ENCODE results near the gene ATG3. TPM values are rescaled to one million over a fixed set of nuclear protein-coding genes. Genes with fewer than 3 reads are reported as not detected.

ATG3 gene
- total RNA-seq, 1 donor from 2014 or later, result 46.3 TPM

- Mint-ChIP-seq H3K27me3 (ENCODE audit: unreplicated experiment) (peaks cover 4% of the 10 kb centered on the region), H3K27ac (ENCODE audit: unreplicated experiment) (no peak overlapping the region), H3K36me3 (ENCODE audit: unreplicated experiment) (no peaks in the 10 kb centered on the region), H3K4me1 (ENCODE audit: unreplicated experiment) (no peaks in the 10 kb centered on the region), H3K4me3 (ENCODE audit: unreplicated experiment) (no peak overlapping the region), H3K9me3 (ENCODE audit: unreplicated experiment) (no peaks in the 10 kb centered on the region)
- DNase-seq (ENCODE audit: extremely low spot score, unreplicated experiment), result no peak
- TF ChIP-seq CTCF (IDR thresholded peaks at IDR 0.05), result no peak
These were observed 74.8 kb downstream of the ATG3 start for GRCh38 chr3:112486811-112487505.

- Mint-ChIP-seq H3K27me3 (ENCODE audit: unreplicated experiment) (peaks cover 7% of the 10 kb centered on the region), H3K4me1 (ENCODE audit: unreplicated experiment) (no peaks in the 10 kb centered on the region), H3K27ac (ENCODE audit: unreplicated experiment) (no peak overlapping the region), H3K36me3 (ENCODE audit: unreplicated experiment) (no peaks in the 10 kb centered on the region), H3K4me3 (ENCODE audit: unreplicated experiment) (no peak overlapping the region), H3K9me3 (ENCODE audit: unreplicated experiment) (no peaks in the 10 kb centered on the region)
- no peak for TF ChIP-seq CTCF (IDR thresholded peaks at IDR 0.05)
- DNase-seq (ENCODE audit: extremely low spot score, unreplicated experiment), result no peak
These were observed 77.4 kb downstream of the ATG3 start for GRCh38 chr3:112484352-112484751.

GRCh38 chr3:112482675-112483074, 79.1 kb downstream of the ATG3 start:
- H3K27me3 Mint-ChIP-seq (ENCODE audit: unreplicated experiment), result peaks cover 16% of the 10 kb centered on the region
- no peak for DNase-seq (ENCODE audit: extremely low spot score, unreplicated experiment)
- no peak for TF ChIP-seq CTCF (IDR thresholded peaks at IDR 0.05)
- H3K27ac Mint-ChIP-seq (ENCODE audit: unreplicated experiment), result no peak overlapping the region
- H3K4me1 Mint-ChIP-seq (ENCODE audit: unreplicated experiment), result no peaks in the 10 kb centered on the region
- no peaks in the 10 kb centered on the region for H3K9me3 Mint-ChIP-seq (ENCODE audit: unreplicated experiment)
- H3K4me3 Mint-ChIP-seq (ENCODE audit: unreplicated experiment), result no peak overlapping the region
- no peaks in the 10 kb centered on the region for H3K36me3 Mint-ChIP-seq (ENCODE audit: unreplicated experiment)

Other genes starting within 250 kb of the ATG3 start
- 0.27 TPM in 1 of 2 replicates, not detected in the other for gene CD200, start 228.8 kb downstream of the ATG3 start, total RNA-seq
- not detected in 2 replicates for gene BTLA, start 62.5 kb downstream of the ATG3 start, total RNA-seq
- gene SLC35A5, start 83 bp upstream of the ATG3 start, total RNA-seq, result 51.4 and 51.6 TPM in 2 replicates
- gene CCDC80, start 79.2 kb upstream of the ATG3 start, total RNA-seq, result 1,760 and 1,947 TPM in 2 replicates